Mesendoderm (in vitro differentiated cells): ENCODE results near the gene FFAR2.

Source experiments
- DNase-seq: peaks from one replicate; pipeline ENCODE4 v3.0.0; 2013
- H2AK5ac ChIP-seq: 2 replicates; pipeline ENCODE4 v1.6.1; 2013; ENCODE audit warnings: low read length, inconsistent platforms
- H2BK120ac ChIP-seq: 2 replicates; pipeline ENCODE4 v1.6.1; 2013; ENCODE audit warnings: low read depth, mild to moderate bottlenecking, low read length, moderate library complexity, mixed read lengths
- H2BK15ac ChIP-seq: replicated peaks from 2 replicates; pipeline ENCODE4 v1.6.1; 2013; ENCODE audit warnings: low read depth, mild to moderate bottlenecking, moderate library complexity
- H2BK5ac ChIP-seq: 2 replicates; pipeline ENCODE4 v1.6.1; 2013; ENCODE audit warnings: low read length, inconsistent platforms
- H3K18ac ChIP-seq: 2 replicates; pipeline ENCODE4 v1.6.1; 2013; ENCODE audit warnings: mild to moderate bottlenecking, low read length, mixed read lengths
- H3K23ac ChIP-seq: one replicate; pipeline ENCODE4 v1.6.1; 2013; ENCODE audit warnings: low read length
- H3K27ac ChIP-seq: 2 replicates; pipeline ENCODE4 v1.5.1; 2013; ENCODE audit warnings: low read depth, mild to moderate bottlenecking, inconsistent platforms, low read length, moderate library complexity
- H3K27me3 ChIP-seq: 2 replicates; pipeline ENCODE4 v1.6.1; 2013; ENCODE audit warnings: low read length, control low read depth, mild to moderate bottlenecking, inconsistent platforms; ENCODE audit not compliant: insufficient read depth, poor library complexity
- H3K36me3 ChIP-seq: 2 replicates; pipeline ENCODE4 v1.6.1; 2013; ENCODE audit warnings: low read length, inconsistent platforms; ENCODE audit not compliant: control insufficient read depth, insufficient read depth
- H3K4ac ChIP-seq: one replicate; pipeline ENCODE4 v1.6.1; 2013; ENCODE audit warnings: low read depth, mild to moderate bottlenecking, low read length, moderate library complexity
- H3K4me1 ChIP-seq: 2 replicates; pipeline ENCODE4 v1.6.1; 2013; ENCODE audit warnings: low read depth, low read length, inconsistent platforms; ENCODE audit not compliant: control insufficient read depth
- H3K4me2 ChIP-seq: 2 replicates; pipeline ENCODE4 v1.6.1; 2013; ENCODE audit warnings: low read length
- H3K4me3 ChIP-seq: 2 replicates; pipeline ENCODE4 v1.5.1; 2013; ENCODE audit warnings: mild to moderate bottlenecking, low read length
- H3K56ac ChIP-seq: one replicate; pipeline ENCODE4 v1.6.1; 2013; ENCODE audit warnings: low read length
- H3K79me1 ChIP-seq: 2 replicates; pipeline ENCODE4 v1.6.1; 2013; ENCODE audit warnings: low read length, inconsistent platforms
- H3K79me2 ChIP-seq: 2 replicates; pipeline ENCODE4 v1.6.1; 2013; ENCODE audit warnings: mild to moderate bottlenecking, low read length; ENCODE audit not compliant: control insufficient read depth, insufficient read depth
- H3K9ac ChIP-seq: 2 replicates; pipeline ENCODE4 v1.6.1; 2013; ENCODE audit warnings: low read length, inconsistent platforms
- H4K5ac ChIP-seq: one replicate; pipeline ENCODE4 v1.6.1; 2013; ENCODE audit warnings: low read length
- H4K8ac ChIP-seq: one replicate; pipeline ENCODE4 v1.6.1; 2013; ENCODE audit warnings: low read depth, mild to moderate bottlenecking, control low read depth, low read length, moderate library complexity
- WGBS: extraction: QIAGEN DNeasy Blood & Tissue Kit; methylation state at CpG from one replicate; pipeline ENCODE4 v1.1.7; 2013; ENCODE audit warnings: low lambda C conversion rate, missing lambda C conversion rate; ENCODE audit not compliant: insufficient coverage; ENCODE audit errors: extremely low coverage; 5-methylcytosine and 5-hydroxymethylcytosine counted together

The FFAR2 gene

GRCh38 chr19:35483089-35483488, 35.0 kb downstream of the FFAR2 start:
- H2BK120ac ChIP-seq = no peak overlapping the region
- H3K4me1 ChIP-seq = peaks cover 3% of the 10 kb centered on the region
- H3K79me1 ChIP-seq = no peaks in the 10 kb centered on the region
- H3K23ac ChIP-seq = no peak overlapping the region
- peak overlapping the region; percentile 35 for H2AK5ac ChIP-seq
- no peak overlapping the region for H2BK15ac ChIP-seq
- no peak overlapping the region for H3K18ac ChIP-seq
- no peak overlapping the region for H2BK5ac ChIP-seq
- H3K27ac ChIP-seq = no peak overlapping the region
- no peaks in the 10 kb centered on the region for H3K79me2 ChIP-seq
- H3K36me3 ChIP-seq = no peaks in the 10 kb centered on the region
- no peak overlapping the region for H3K4me3 ChIP-seq
- no peak overlapping the region for H3K4ac ChIP-seq
- no peak overlapping the region for H4K5ac ChIP-seq
- H3K27me3 ChIP-seq = no peaks in the 10 kb centered on the region
- WGBS = no CpG with 5 or more reads among the region's 5 CpGs
- no peak overlapping the region for H3K9ac ChIP-seq
- no peak overlapping the region for H3K4me2 ChIP-seq
- no peak overlapping the region for H4K8ac ChIP-seq
- H3K56ac ChIP-seq = no peak overlapping the region
- DNase-seq = no peak

DNA sequence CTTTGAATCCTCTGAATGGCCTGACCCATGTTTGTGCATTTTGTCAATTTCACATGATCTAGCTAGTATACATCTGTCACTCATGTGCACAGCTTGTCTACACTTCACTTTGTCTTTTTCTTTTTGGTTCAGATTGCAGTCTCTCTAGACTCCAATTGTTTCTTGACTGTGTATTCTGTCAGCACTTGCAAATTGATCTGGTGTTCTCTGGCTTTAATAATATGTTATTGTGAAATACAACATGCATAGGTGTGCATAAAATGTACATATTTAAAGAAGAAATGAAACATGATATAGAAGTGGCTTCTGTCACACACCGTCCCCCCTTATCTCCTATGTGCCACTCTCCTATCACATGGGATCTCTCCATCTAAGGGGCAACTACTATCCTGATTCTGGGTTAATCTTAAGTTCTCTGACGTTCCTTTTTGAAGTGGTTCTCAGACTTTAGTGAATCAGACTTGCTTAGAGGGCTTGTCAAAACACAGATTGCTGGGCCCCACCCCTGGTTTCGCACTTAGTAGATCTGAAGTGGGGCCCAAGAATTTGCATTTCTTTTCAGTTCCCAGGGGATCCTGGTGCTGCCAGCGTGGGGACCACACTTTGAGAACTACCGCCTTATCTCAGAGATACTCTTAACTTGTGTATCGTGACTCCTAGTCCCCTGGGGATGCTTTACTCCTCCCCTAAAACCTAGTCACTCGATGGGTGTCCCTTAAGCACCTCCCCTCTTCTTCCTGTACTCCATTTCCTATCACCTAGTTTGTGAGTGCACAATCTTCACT, 36.4 kb downstream of the FFAR2 start:
- Histone ChIP-seq H4K5ac (no peak overlapping the region), H3K23ac (no peak overlapping the region), H3K79me1 (no peaks in the 10 kb centered on the region), H3K79me2 (no peaks in the 10 kb centered on the region), H3K4me2 (no peak overlapping the region), H4K8ac (no peak overlapping the region), H3K27me3 (no peaks in the 10 kb centered on the region), H3K36me3 (no peaks in the 10 kb centered on the region), H3K9ac (no peak overlapping the region), H3K4me1 (peaks cover 3% of the 10 kb centered on the region), H3K56ac (no peak overlapping the region), H2AK5ac (no peak overlapping the region), H2BK5ac (no peak overlapping the region), H3K4ac (no peak overlapping the region), H2BK120ac (no peak overlapping the region), H3K27ac (no peak overlapping the region), H3K4me3 (no peak overlapping the region), H3K18ac (no peak overlapping the region), H2BK15ac (no peak overlapping the region)
- DNase-seq = peak; percentile 51
- WGBS = no CpG with 5 or more reads among the region's 7 CpGs

DNA sequence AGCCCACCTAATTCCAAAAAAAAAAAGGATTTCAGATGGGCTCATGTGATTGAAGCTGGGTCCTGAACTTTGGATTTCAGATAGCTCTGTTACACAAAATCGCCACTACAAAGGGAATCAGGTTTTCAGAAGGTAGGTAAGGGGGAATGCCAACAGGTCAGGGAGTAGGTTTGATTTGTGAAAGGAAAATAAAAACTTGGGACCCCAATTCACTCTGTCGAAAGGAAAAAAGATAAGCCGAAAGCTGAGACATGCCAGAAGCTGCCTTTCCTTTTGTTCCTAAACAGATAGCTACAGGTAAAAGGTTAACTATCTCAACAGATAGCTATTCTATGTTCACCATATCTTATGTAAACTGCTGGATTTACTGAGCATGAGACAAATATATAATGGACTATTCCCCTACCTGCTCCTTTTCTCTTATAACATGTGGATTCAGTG, 38.2 kb downstream of the FFAR2 start:
- Histone ChIP-seq H3K9ac (no peak overlapping the region), H3K56ac (no peak overlapping the region), H2BK120ac (no peak overlapping the region), H3K4ac (no peak overlapping the region), H3K4me2 (no peak overlapping the region), H3K4me1 (no peaks in the 10 kb centered on the region), H3K36me3 (no peaks in the 10 kb centered on the region), H3K27me3 (no peaks in the 10 kb centered on the region), H3K23ac (no peak overlapping the region), H2BK5ac (no peak overlapping the region), H2BK15ac (no peak overlapping the region), H3K4me3 (no peak overlapping the region), H3K27ac (no peak overlapping the region), H3K79me1 (no peaks in the 10 kb centered on the region), H4K8ac (no peak overlapping the region), H4K5ac (no peak overlapping the region), H2AK5ac (no peak overlapping the region), H3K79me2 (no peaks in the 10 kb centered on the region), H3K18ac (no peak overlapping the region)
- peak; percentile 26 for DNase-seq
- no CpG with 5 or more reads among the region's 3 CpGs for WGBS

DNA sequence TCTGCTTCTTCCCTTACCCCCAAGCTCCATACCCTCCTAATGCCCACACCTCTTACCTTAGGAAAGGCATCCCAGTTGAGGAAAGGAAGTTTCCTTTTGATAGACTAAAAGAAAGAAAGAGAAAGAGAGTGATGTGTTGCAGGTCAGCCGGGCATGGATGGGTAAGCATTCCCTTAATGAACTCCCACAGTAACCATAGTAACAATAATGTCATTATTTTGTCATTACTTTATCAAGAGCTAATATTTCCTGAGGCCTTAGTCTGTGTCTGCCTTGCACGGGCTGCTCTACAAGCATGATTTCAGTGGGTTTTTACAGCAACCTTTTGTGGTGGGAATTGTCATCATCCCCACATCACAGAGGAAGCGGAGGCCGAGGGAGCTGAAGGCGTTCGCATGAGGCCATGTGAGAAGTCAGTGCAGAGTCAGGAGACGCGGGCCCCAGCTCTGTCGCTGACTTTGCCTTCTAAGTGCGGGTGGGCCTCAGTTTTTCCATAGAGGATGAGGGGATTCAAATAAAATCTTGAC, 39.7 kb downstream of the FFAR2 start:
- H3K36me3 ChIP-seq = no peaks in the 10 kb centered on the region
- H3K27ac ChIP-seq = no peak overlapping the region
- H3K9ac ChIP-seq = no peak overlapping the region
- no peak overlapping the region for H3K4me3 ChIP-seq
- no peak overlapping the region for H3K23ac ChIP-seq
- WGBS = no CpG with 5 or more reads among the region's 10 CpGs
- peak overlapping the region; percentile 4 for H3K18ac ChIP-seq
- no peak overlapping the region for H4K8ac ChIP-seq
- DNase-seq = no peak
- H2AK5ac ChIP-seq = peak overlapping the region; percentile 8
- peak overlapping the region; percentile 18 for H3K4ac ChIP-seq
- H3K79me2 ChIP-seq = no peaks in the 10 kb centered on the region
- no peak overlapping the region for H2BK15ac ChIP-seq
- H3K4me1 ChIP-seq = no peaks in the 10 kb centered on the region
- H2BK120ac ChIP-seq = no peak overlapping the region
- H3K79me1 ChIP-seq = no peaks in the 10 kb centered on the region
- H2BK5ac ChIP-seq = peak overlapping the region; percentile 49
- no peak overlapping the region for H3K56ac ChIP-seq
- no peak overlapping the region for H3K4me2 ChIP-seq
- H3K27me3 ChIP-seq = no peaks in the 10 kb centered on the region
- no peak overlapping the region for H4K5ac ChIP-seq

DNA sequence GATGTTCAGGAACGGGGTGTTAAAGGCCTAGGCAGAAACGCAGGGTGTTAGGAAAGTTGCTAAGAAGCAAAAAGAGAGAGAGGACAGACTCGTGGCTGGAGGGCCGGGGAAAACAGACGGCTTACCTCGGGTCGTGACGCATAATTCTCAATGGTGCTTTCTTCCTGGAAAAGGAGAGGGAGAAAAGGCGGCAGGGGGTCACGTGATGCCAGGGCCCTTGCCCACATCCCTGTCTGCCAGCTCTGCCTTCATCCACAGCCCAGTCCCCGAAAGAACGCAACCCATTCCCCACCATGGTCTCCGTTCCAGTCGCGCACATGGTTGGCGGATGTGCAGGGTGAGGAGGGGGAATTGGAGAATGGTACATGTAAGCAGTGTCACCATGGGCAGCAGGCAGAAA, 40.6 kb downstream of the FFAR2 start:
- no peaks in the 10 kb centered on the region for H3K27me3 ChIP-seq
- H3K4me2 ChIP-seq = no peak overlapping the region
- no peak overlapping the region for H3K18ac ChIP-seq
- no peaks in the 10 kb centered on the region for H3K4me1 ChIP-seq
- H3K56ac ChIP-seq = no peak overlapping the region
- H2AK5ac ChIP-seq = peak overlapping the region; percentile 90
- no peak overlapping the region for H3K9ac ChIP-seq
- no peak overlapping the region for H4K8ac ChIP-seq
- no peak overlapping the region for H2BK15ac ChIP-seq
- no peaks in the 10 kb centered on the region for H3K79me2 ChIP-seq
- H3K36me3 ChIP-seq = no peaks in the 10 kb centered on the region
- H2BK120ac ChIP-seq = no peak overlapping the region
- H2BK5ac ChIP-seq = no peak overlapping the region
- no CpG with 5 or more reads among the region's 16 CpGs for WGBS
- no peak overlapping the region for H3K27ac ChIP-seq
- H3K4me3 ChIP-seq = no peak overlapping the region
- H3K79me1 ChIP-seq = no peaks in the 10 kb centered on the region
- no peak for DNase-seq
- no peak overlapping the region for H3K23ac ChIP-seq
- H4K5ac ChIP-seq = no peak overlapping the region
- H3K4ac ChIP-seq = no peak overlapping the region
